ENCODE measurements around the gene TANC1. TPM values are rescaled to one million over a fixed set of nuclear protein-coding genes. Genes with fewer than 3 reads are reported as not detected.

Gene TANC1
- polyA plus RNA-seq, 1 donor (not counting 4 experiments of a cell fraction or from before 2014, with no cell fraction given), result 33.5 TPM

DNA sequence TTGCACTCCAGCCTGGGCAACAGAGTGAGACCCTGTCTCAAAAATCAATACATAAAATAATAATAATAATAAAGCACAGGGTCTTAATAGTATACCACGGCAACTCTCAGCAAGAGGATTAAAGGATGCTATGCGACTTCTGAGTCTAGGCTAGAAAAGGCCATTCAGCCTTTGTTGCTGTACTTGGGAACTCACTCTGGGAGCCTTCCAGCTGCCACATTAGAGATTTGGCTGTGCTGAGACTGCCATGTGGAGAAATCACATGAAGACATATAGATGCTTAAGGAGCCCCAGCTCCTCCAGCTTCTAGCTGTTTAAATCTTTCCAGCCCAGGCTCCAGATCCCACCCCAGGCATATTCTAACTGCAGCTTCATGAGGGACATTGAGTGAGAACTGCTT, 8.2 kb upstream of the TANC1 start:
- no peaks in the 10 kb centered on the region for H3K36me3 ChIP-seq (ENCODE audit: control insufficient read depth in 2 of 2, extremely low read depth in 1 of 2, insufficient read depth in 2 of 2, low read length in 2 of 2)
- dilution Hi-C loops (cut with MboI; ENCODE audit: extremely low pct_ligation_motif_present, low sequenced_read_pairs), result no loop called here
- no peak overlapping the region for H3K4me2 ChIP-seq (ENCODE audit: control insufficient read depth, extremely low read depth, insufficient read depth, low read depth, low read length)
- no peaks in the 10 kb centered on the region for H3K9me1 ChIP-seq (ENCODE audit: control insufficient read depth, extremely low read depth, insufficient read depth, low read length)
- no peak overlapping the region for H2AFZ ChIP-seq (ENCODE audit: control insufficient read depth, low read length)
- H3K4me1 ChIP-seq (ENCODE audit: control insufficient read depth, extremely low read depth, insufficient read depth, low read length), result no peaks in the 10 kb centered on the region
- no peaks in the 10 kb centered on the region for H3K27me3 ChIP-seq (ENCODE audit: control insufficient read depth, extremely low read depth, insufficient read depth, low read length)
- no peak overlapping the region for H3K27ac ChIP-seq (ENCODE audit: control insufficient read depth, insufficient read depth, low read length)
- H3K79me2 ChIP-seq (ENCODE audit: control insufficient read depth, insufficient read depth, low read length), result no peaks in the 10 kb centered on the region
- no peak for TF ChIP-seq CTCF (optimal IDR thresholded peaks at IDR 0.05 in 1 of 3, IDR thresholded peaks at IDR 0.05 in 1 of 3, conservative IDR thresholded peaks at IDR 0.05 in 1 of 3; ENCODE audit: extremely low read depth in 1 of 3, insufficient read depth in 2 of 3, low read length in 3 of 3)
- no peak for TF ChIP-seq EZH2 (IDR thresholded peaks at IDR 0.05; ENCODE audit: low read length)
- no peak overlapping the region for H3K9ac ChIP-seq (ENCODE audit: control insufficient read depth, extremely low read depth, insufficient read depth, low read length)
- DNase-seq (ENCODE audit: low read depth, low spot score), result no peak
- H3K4me3 ChIP-seq (ENCODE audit: control insufficient read depth in 2 of 3, extremely low read depth in 1 of 3, insufficient read depth in 2 of 3, low read depth in 1 of 3, low read length in 3 of 3), result no peak overlapping the region
- H4K20me1 ChIP-seq (ENCODE audit: control insufficient read depth, extremely low read depth, insufficient read depth, low read length), result no peaks in the 10 kb centered on the region
- no peaks in the 10 kb centered on the region for H3K9me3 ChIP-seq (ENCODE audit: control insufficient read depth, low read depth, low read length)
- FAIRE-seq, result no peak

GRCh38 chr2:158962074-158962473, 6.4 kb upstream of the TANC1 start:
- Histone ChIP-seq H3K9ac (ENCODE audit: control insufficient read depth, extremely low read depth, insufficient read depth, low read length) (no peak overlapping the region), H3K27me3 (ENCODE audit: control insufficient read depth, extremely low read depth, insufficient read depth, low read length) (no peaks in the 10 kb centered on the region)
- FAIRE-seq, result no peak

More at GRCh38 chr2:158962074-158962473, 6.4 kb upstream of the TANC1 start:
- Histone ChIP-seq H3K9me3 (ENCODE audit: control insufficient read depth, low read depth, low read length) (no peaks in the 10 kb centered on the region), H3K4me1 (ENCODE audit: control insufficient read depth, extremely low read depth, insufficient read depth, low read length) (no peaks in the 10 kb centered on the region), H3K27ac (ENCODE audit: control insufficient read depth, insufficient read depth, low read length) (no peak overlapping the region), H3K36me3 (ENCODE audit: control insufficient read depth in 2 of 2, extremely low read depth in 1 of 2, insufficient read depth in 2 of 2, low read length in 2 of 2) (no peaks in the 10 kb centered on the region), H2AFZ (ENCODE audit: control insufficient read depth, low read length) (no peak overlapping the region), H4K20me1 (ENCODE audit: control insufficient read depth, extremely low read depth, insufficient read depth, low read length) (no peaks in the 10 kb centered on the region), H3K4me2 (ENCODE audit: control insufficient read depth, extremely low read depth, insufficient read depth, low read depth, low read length) (no peak overlapping the region), H3K4me3 (ENCODE audit: control insufficient read depth in 2 of 3, extremely low read depth in 1 of 3, insufficient read depth in 2 of 3, low read depth in 1 of 3, low read length in 3 of 3) (no peak overlapping the region), H3K9me1 (ENCODE audit: control insufficient read depth, extremely low read depth, insufficient read depth, low read length) (no peaks in the 10 kb centered on the region), H3K79me2 (ENCODE audit: control insufficient read depth, insufficient read depth, low read length) (no peaks in the 10 kb centered on the region)
- DNase-seq (ENCODE audit: low read depth, low spot score), result no peak
- no peak for TF ChIP-seq CTCF (optimal IDR thresholded peaks at IDR 0.05 in 1 of 3, IDR thresholded peaks at IDR 0.05 in 1 of 3, conservative IDR thresholded peaks at IDR 0.05 in 1 of 3; ENCODE audit: extremely low read depth in 1 of 3, insufficient read depth in 2 of 3, low read length in 3 of 3)
- TF ChIP-seq EZH2 (IDR thresholded peaks at IDR 0.05; ENCODE audit: low read length), result no peak
- dilution Hi-C loops (cut with MboI; ENCODE audit: extremely low pct_ligation_motif_present, low sequenced_read_pairs), result no loop called here
